ENCODE results near the gene SLC25A22.

DNA sequence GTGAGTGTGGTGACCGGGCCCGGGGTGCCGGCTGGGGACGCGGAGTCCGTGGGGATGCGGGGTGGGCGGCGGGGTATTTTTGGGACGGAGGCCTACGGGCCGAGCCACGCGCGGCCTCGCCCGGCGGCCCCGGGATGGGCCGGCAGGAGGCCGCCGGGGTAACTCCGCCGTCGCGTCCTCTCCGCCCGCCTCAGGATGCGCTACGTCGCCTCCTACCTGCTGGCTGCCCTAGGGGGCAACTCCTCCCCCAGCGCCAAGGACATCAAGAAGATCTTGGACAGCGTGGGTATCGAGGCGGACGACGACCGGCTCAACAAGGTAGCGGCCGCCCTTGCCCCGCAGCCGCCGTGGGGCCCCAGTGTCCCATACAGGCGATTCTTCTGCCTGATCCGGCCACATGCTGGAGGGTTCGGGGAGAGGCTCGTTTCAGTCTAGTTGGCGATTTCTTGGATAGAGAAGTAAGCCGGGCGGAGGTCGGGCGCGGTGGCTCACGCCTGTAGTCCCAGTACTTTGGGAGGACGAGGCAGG, 12.0 kb upstream of the SLC25A22 start:
- TF ChIP-seq, protein P1, sequence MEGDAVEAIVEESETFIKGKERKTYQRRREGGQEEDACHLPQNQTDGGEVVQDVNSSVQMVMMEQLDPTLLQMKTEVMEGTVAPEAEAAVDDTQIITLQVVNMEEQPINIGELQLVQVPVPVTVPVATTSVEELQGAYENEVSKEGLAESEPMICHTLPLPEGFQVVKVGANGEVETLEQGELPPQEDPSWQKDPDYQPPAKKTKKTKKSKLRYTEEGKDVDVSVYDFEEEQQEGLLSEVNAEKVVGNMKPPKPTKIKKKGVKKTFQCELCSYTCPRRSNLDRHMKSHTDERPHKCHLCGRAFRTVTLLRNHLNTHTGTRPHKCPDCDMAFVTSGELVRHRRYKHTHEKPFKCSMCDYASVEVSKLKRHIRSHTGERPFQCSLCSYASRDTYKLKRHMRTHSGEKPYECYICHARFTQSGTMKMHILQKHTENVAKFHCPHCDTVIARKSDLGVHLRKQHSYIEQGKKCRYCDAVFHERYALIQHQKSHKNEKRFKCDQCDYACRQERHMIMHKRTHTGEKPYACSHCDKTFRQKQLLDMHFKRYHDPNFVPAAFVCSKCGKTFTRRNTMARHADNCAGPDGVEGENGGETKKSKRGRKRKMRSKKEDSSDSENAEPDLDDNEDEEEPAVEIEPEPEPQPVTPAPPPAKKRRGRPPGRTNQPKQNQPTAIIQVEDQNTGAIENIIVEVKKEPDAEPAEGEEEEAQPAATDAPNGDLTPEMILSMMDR (conservative IDR thresholded peaks at IDR 0.05) = no peak
- TF ChIP-seq ZFX (IDR thresholded peaks at IDR 0.05) = peak; percentile 49; the same call in 1 of the 2 replicates

Measured in C4-2B (cell line).